Fibroblast of the aortic adventitia (primary cell): ENCODE results near the gene ACTN2. TPM values are rescaled to one million over a fixed set of nuclear protein-coding genes. Genes with fewer than 3 reads are reported as not detected.

Experiments
- DNase-seq: peaks from one replicate; pipeline ENCODE4 v3.0.0-alpha.2; 2010; ENCODE audit warnings: low read depth
- H3K4me3 ChIP-seq: 2 replicates; pipeline ENCODE4 v1.5.1; 2011; ENCODE audit warnings: low read depth, mild to moderate bottlenecking, control low read depth, low read length, moderate library complexity
- total RNA-seq: library from RNA; depleted of rRNA; stranded (reverse); fragments of >200 nt; gene quantifications from 2 replicates; pipeline ENCODE4 v1.2.3, GENCODE V29; 2012; ENCODE audit warnings: low replicate concordance
- TF ChIP-seq, protein P1 (sequence below): IDR thresholded peaks from 2 replicates; pipeline ENCODE4 v1.5.1; 2011; ENCODE audit warnings: mild to moderate bottlenecking, low read length, control low read depth, inconsistent platforms; ENCODE audit not compliant: insufficient read depth

The ACTN2 gene
- total RNA-seq, 1 donor = 0.18 TPM

- no peak for DNase-seq
- TF ChIP-seq, protein P1, sequence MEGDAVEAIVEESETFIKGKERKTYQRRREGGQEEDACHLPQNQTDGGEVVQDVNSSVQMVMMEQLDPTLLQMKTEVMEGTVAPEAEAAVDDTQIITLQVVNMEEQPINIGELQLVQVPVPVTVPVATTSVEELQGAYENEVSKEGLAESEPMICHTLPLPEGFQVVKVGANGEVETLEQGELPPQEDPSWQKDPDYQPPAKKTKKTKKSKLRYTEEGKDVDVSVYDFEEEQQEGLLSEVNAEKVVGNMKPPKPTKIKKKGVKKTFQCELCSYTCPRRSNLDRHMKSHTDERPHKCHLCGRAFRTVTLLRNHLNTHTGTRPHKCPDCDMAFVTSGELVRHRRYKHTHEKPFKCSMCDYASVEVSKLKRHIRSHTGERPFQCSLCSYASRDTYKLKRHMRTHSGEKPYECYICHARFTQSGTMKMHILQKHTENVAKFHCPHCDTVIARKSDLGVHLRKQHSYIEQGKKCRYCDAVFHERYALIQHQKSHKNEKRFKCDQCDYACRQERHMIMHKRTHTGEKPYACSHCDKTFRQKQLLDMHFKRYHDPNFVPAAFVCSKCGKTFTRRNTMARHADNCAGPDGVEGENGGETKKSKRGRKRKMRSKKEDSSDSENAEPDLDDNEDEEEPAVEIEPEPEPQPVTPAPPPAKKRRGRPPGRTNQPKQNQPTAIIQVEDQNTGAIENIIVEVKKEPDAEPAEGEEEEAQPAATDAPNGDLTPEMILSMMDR = no peak
Observed at GRCh38 chr1:236728752-236729151, 42.5 kb downstream of the ACTN2 start.

DNA sequence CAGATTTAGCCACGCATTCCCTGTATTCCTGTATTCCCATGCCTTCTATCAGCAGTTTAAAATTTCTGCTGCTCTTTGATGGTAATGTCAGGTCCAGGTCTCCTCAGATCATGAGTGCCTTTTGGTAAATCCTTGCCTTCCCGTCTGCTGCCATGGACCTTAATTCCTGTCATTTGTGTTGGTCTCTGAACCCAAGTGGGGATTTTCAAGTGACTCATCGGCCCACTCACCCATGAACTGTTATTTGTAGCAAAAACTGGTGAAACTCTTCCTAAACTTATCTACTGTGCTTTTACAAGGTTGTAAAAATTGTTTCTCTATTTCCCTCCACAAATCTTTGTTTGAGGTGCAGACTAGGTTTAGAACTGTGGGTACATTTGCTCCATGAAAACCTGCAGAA lies 47.4 kb downstream of the ACTN2 start:
- DNase-seq = no peak
- TF ChIP-seq, protein P1 = no peak

More at GRCh38 chr1:236728752-236729151, 42.5 kb downstream of the ACTN2 start:
- no peak overlapping the region for H3K4me3 ChIP-seq

DNA sequence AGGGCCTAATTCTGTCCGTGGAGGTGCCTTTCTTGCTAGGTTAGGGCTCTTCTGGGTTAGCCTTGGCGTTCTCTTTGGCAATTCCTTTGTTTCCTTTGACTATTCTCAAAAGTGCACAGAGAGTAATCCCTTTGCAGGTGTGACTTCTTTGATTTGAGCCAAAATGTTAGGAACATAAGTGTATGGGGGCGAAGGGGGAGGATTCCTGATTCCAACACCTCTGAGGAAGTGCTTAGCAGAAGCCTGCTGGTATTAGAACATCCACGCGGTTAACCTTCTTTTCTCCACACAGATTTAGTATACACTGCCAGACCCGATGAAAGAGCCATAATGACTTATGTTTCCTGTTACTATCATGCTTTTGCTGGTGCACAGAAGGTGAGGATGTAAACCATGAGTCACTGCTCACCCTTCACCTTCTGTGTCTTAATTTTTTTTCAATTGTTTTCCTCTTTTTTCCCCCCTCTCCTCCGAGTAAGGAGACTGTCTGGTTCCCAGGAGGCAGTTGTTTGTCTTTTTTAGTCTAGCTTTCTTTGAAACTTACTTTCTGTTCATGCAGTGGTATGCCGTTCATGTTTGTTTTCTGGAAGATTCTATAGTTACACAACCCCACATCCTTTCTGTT lies 48.0 kb downstream of the ACTN2 start:
- no peak for DNase-seq
- TF ChIP-seq, protein P1 = no peak
- H3K4me3 ChIP-seq = no peak overlapping the region

More for the DNA sequence above, 47.4 kb downstream of the ACTN2 start:
- H3K4me3 ChIP-seq = no peak overlapping the region

DNA sequence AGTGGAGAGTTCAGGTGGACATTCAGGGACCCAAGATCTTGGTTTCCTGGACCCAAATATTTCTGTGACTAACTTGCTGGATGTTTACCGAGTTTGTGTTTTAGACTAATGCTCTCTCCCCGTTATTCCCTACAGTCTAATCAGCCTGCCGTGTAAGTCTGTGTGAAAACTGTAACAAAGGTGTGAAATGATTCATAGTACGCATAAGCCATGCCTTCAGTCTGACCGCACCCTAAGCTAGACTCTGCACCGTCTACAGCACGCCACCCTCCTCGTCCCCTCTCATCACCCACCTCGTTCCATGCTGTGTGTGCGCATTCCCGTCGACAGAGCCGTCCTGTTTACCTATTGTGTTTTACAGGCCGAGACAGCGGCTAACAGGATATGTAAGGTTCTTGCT lies 50.5 kb downstream of the ACTN2 start:
- H3K4me3 ChIP-seq = no peak overlapping the region
- TF ChIP-seq, protein P1 = no peak
- no peak for DNase-seq

GRCh38 chr1:236741753-236742152 lies 55.5 kb downstream of the ACTN2 start:
- no peak overlapping the region for H3K4me3 ChIP-seq
- no peak for DNase-seq
- TF ChIP-seq, protein P1 = no peak

GRCh38 chr1:236742421-236743160 lies 56.3 kb downstream of the ACTN2 start:
- no peak for DNase-seq
- no peak overlapping the region for H3K4me3 ChIP-seq
- TF ChIP-seq, protein P1 = no peak

- TF ChIP-seq, protein P1 = no peak
- no peak overlapping the region for H3K4me3 ChIP-seq
- no peak for DNase-seq
Observed at GRCh38 chr1:236744533-236744932, 58.2 kb downstream of the ACTN2 start.
